ENCODE data around the gene NPM3.
"Not testable (repeated sequence)": the region's sequence is repeated elsewhere in the genome, so short reads cannot be mapped to it uniquely, and the experiment has no call there.

Gene NPM3

DNA sequence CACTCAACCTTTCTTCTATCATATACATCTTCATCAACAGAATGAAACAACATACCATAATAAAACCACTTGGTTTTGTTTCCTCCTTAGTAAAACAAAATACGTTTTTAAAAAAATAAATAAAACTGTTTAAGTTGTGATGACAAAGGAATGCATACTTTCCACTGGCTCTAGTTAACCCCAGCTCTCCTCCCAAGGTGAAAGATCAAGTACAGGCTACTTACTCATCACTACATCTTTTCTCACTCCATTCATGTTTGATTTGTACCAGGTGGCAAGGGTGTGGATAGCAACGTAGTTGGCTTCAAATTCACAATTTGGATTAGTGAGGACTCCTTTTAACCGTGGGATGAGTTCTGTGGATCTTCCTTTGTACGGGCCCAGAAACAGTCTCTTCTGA, 20.3 kb upstream of the NPM3 start:
- DNase-seq, result no peak

GRCh38 chr10:101797403-101798059, 14.3 kb upstream of the NPM3 start:
- no peak for DNase-seq

DNA sequence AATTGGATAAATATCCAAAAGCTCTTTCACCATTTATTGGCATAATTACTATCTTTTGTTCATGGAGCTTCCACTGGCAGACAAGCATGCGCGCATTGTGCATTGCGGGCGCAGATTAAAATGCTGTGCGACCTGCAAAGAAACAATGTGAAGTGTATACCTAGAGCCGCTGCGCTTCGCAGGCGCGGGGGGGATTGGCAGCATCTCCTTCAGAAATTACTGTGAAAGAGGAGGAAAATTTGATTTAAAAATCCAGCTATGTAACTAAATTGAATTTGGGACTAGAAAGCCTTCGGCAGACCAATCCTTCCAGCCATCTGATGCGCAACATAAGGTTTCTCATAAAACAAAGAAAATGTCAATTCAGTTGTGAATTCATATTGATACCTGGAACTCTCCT, 10.3 kb upstream of the NPM3 start:
- DNase-seq, result no peak

DNA sequence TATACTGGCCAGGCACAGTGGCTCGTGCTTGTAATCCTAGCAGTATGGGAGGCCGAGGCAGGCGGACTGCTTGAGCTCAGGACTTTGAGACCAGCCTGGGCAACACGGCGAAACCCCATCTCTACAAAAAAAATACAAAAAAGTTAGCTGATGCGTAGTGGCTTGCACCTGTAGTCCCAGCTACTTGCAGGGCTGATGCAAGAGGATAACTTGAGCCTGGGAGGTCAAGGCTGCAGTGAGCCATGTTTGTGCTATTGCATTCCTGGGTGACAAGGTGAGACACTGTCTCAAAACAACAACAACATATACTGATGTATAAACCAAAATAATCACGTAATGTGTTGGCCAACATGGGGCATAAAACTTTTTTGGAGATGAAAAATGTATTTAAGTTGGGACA, 6.4 kb upstream of the NPM3 start:
- no peak for DNase-seq

- not testable (repeated sequence) for DNase-seq
Measured at GRCh38 chr10:101789231-101789630, 6.0 kb upstream of the NPM3 start.

GRCh38 chr10:101785801-101786200, 2.6 kb upstream of the NPM3 start:
- DNase-seq, result no peak

GRCh38 chr10:101784558-101784957, 1.3 kb upstream of the NPM3 start:
- DNase-seq, result no peak

- DNase-seq, result no peak
Measured at GRCh38 chr10:101783736-101784118, 481 bp upstream of the NPM3 start.

DNA sequence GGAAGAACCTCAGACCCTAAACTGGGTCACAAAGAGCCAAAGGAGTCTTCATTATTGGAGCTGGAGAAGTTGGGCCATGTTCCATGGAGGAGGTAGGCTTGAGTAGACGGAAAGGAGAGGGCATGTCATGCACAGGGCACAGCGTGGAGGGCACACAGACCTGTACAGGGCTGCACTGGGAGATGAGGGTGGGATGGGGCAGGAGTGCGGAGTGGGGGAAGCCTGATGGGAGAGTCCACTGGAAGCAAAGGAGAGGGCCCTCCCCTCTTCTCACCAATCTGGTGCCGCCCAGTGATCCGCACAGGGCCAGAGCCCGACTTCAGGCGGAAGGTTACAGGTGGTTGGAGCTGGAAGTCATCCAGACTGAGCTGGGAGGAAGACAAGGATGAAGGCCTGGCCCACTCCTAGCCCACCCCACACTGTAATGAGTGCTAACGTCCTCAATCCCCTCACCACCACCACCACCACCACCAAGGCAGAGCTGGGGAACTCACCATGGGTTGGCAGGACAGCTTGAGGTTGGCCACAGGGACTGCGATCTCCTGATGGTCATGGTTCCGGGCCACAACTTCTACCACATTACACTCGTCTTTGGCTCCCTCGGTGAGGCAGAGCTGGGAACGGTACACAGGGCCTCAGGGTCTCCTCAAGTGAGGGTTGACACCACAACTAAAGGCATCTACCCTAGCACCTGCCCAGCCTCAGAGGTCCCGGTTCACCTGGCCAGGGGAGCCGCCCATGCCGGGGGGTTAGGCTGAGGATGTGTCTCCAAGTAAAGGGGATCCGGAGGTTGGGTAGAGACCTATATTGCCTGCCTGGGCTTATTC, 1.0 kb downstream of the NPM3 start:
- no peak for DNase-seq

GRCh38 chr10:101781655-101781983, 1.6 kb downstream of the NPM3 start:
- DNase-seq, result no peak

DNA sequence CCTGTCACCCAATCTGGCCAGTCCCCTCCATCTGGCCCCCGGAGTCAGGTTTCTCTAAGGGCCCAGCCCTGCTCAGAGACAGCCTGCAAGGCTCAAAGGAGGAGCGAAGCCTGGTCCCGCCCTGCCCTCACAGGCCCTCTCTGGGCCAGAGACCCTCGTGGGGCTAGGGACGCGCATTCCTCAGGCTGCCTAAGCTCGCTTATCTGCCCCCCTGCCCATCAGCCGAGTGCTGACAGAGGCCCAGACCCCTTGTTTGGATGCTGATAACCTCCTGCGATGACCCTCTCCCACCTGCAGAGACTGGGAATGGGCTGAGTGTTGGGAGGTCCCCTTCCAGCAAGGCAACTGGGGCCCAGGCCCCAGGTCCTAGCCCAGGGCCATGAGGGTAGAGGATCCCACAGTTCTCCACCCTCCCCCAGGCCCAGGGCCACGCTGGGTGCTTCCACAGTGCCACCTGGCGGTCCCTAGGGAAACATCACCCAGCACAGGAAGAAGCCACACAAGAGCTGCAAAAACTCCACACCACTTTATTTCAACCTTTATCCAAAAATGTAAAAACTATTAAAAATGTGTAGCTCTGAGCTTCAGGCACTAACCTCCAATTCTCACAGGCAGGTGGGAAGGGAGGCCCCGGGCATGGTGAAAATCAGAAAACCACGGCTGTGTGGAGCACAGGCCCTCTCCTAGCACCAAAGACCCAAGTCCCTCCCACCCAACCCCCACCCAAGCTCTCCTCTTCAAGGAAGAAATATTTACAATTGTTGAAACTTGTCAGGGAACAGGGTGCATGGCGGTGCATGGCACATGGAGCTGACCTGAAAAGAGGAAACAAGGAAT, 2.2 kb downstream of the NPM3 start:
- DNase-seq, result peak; percentile 46 to 74 (median 57)

DNA sequence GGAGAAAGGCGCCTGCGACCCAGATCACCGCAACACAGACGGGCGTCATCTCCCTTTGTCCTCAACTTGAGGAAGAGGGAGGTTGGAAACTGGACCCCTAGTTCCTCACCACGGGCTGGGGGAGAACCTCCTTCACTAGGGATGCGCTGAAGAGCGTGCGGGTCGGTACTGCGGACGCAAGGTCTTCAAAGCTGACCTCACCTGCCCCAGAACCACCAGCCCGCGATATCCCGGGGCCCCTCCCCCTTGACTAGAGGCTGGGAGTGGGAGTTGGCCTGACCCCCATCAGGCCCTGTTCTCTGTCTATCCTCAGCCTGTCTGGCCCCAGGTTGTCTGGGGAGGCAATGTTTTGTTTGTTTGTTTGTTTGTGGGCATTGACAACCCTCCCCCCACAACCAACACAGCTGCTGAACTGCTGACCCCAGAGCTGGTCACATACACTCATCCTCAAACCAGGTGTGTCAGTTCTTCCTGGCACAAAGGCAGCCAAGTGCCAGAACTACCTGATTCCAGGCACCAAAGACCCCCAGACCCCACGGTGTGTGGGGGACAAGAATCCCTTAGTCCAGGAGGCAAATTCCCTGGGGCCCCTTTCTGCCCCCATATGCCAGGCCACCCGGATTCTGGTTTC, 2.9 kb downstream of the NPM3 start:
- no peak for DNase-seq

GRCh38 chr10:101779544-101780186, 3.6 kb downstream of the NPM3 start:
- DNase-seq, result peak; percentile 60 to 77 (median 75)

GRCh38 chr10:101778781-101779543, 4.3 kb downstream of the NPM3 start:
- peak in 1 of 5 experiments; percentile 18 for DNase-seq

GRCh38 chr10:101778151-101778780, 5.0 kb downstream of the NPM3 start:
- no peak for DNase-seq

GRCh38 chr10:101777619-101778145, 5.6 kb downstream of the NPM3 start:
- no peak for DNase-seq

DNA sequence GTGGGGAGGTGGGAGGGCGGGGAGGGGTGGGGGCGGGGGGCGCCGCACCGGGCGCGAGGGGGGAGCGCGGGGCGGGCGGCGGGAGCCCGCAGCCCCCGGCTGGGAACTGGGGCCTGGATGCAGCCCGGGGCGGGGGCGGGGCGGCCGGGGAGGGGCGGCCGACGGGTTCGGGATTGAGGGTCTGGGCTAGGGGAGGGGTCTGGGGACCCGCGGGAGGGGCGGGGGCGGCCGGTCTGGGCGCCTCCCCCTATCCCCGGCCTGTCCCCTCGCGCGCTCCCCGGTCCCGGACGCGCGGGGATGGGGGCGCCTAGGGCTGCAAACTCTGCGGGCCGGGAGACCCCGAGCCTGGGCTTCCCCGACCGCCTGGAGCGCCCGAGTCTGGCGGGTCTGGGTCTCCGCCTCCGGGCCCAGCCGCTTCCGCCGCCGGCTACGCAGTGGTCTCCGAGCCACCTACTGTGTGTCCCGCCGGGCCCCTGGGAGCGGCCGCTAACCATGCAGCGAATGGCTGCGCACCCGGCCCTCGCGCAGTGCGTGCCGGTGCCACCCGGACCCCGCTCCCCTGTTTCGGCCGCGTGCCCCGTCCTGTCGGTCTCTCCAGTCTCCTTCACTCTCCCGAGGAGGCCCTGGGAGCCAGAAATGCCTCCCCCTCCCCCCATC, 7.0 kb downstream of the NPM3 start:
- DNase-seq, result no peak

DNA sequence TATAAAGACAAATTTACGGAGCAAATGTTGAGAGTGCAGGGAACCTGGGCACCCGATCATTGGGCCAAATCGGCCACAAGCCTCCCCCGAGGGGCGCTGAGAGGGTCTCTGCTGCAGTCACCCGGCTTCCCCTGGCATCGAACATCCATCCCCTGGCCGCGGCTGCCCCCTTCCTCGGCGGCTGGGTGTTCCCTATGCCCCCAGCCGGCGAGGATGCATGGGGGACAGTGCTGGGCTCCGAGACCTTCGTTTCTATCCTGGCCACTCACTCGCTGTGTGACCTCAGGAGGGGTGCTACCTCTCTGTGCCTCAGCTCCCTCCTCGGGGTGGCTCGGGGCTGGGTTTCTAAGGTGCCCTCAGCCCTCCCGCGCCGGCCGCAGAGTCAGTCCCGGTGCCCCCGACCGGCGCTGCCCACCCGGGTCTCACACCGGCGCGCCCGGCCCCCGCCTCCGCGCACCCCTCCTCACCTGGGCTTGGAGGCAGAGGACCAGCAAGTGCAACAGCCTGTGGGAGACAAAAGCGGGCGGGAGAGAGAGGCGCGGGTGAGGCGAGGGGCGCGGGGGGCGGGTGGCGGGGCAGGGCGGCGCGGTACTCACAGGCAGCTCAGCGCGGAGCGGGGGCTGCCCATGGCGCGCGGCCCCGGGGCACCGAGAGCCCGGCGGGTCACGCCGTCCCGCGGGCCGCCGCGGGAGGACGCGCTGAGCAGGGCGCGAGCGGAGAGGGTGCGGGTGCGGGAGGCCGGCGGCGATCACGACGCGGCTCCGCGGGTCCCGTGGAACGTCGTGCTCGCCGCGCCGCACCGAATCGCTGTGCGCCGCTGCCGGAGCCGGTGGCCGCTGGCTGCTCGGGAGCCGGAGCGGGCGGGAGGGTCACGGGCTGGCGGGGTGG, 7.7 kb downstream of the NPM3 start, which contains the start of gene FGF8:
TSS of gene FGF8 (minus strand) at position 842 of the 888 bp plus-strand sequence. CDS start at position 628, 214 bp downstream.
- DNase-seq, result no peak

DNA sequence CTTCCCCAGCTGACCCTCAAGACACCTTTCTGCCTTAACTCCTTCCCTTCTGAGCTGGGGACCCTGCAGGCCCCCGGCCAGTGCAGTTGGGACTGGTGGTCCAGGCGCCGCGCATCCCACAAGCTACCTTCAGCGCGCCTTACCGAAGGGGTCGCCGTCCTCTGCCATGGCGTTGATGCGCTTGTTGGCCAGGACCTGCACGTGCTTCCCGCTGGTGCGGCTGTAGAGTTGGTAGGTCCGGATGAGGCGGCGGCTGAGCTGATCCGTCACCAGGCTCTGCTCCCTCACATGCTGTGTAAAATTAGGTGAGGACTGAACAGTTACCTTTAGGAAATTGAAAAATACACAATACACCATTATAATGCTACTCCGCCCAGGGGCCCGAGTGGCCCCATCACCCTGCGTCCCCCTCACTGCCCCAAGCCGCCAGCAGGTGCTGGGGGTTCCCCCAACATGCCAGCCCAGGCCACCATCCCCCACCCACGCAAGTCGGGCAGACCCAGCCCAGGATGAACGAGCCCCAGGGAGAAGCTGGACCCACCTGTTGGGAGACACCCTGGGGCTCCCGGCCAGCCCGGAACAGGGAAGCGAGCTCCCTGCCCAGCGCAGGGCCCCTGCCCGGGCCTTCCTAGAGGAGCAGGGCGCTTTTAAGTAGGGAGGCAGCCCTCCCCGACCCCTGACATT, 8.5 kb downstream of the NPM3 start:
- DNase-seq, result no peak

Data from T-helper 2 cell (primary cell).